ENCODE measurements around the gene CSNK1G2.
"Not testable (repeated sequence)": the region's sequence is repeated elsewhere in the genome, so short reads cannot be mapped to it uniquely, and the experiment has no call there.

CSNK1G2 gene

GRCh38 chr19:1988464-1988863 lies 47.5 kb downstream of the CSNK1G2 start:
- DNase-seq (ENCODE audit: low read depth): not testable (repeated sequence)

GRCh38 chr19:1989513-1990229 lies 48.7 kb downstream of the CSNK1G2 start:
- DNase-seq (ENCODE audit: low read depth): no peak

GRCh38 chr19:1990230-1991017 lies 49.5 kb downstream of the CSNK1G2 start:
- no peak for DNase-seq (ENCODE audit: low read depth)

GRCh38 chr19:1991018-1991913 lies 50.3 kb downstream of the CSNK1G2 start:
- no peak for DNase-seq (ENCODE audit: low read depth)

- no peak for DNase-seq (ENCODE audit: low read depth)
Measured at GRCh38 chr19:1992759-1993260, 51.8 kb downstream of the CSNK1G2 start.

GRCh38 chr19:1997353-1998233 lies 56.6 kb downstream of the CSNK1G2 start:
- no peak for DNase-seq (ENCODE audit: low read depth)

GRCh38 chr19:1998712-1999708 lies 58.0 kb downstream of the CSNK1G2 start:
- no peak for DNase-seq (ENCODE audit: low read depth)

GRCh38 chr19:1999856-2000515 lies 59.0 kb downstream of the CSNK1G2 start:
- no peak for DNase-seq (ENCODE audit: low read depth)

GRCh38 chr19:2003874-2004273 lies 62.9 kb downstream of the CSNK1G2 start:
- no peak for DNase-seq (ENCODE audit: low read depth)

GRCh38 chr19:2010135-2010668 lies 69.2 kb downstream of the CSNK1G2 start:
- DNase-seq (ENCODE audit: low read depth): no peak

GRCh38 chr19:2011169-2011568 lies 70.2 kb downstream of the CSNK1G2 start:
- DNase-seq (ENCODE audit: low read depth): no peak

GRCh38 chr19:2012941-2013682 lies 72.1 kb downstream of the CSNK1G2 start:
- DNase-seq (ENCODE audit: low read depth): no peak

- DNase-seq (ENCODE audit: low read depth): no peak
Measured at GRCh38 chr19:2013683-2013961, 72.7 kb downstream of the CSNK1G2 start.

- DNase-seq (ENCODE audit: low read depth): no peak
Measured at GRCh38 chr19:2014131-2014571, 73.2 kb downstream of the CSNK1G2 start.

GRCh38 chr19:2014731-2015607 lies 74.0 kb downstream of the CSNK1G2 start:
- DNase-seq (ENCODE audit: low read depth): no peak

- DNase-seq (ENCODE audit: low read depth): no peak
Measured at GRCh38 chr19:2015608-2015950, 74.6 kb downstream of the CSNK1G2 start, which contains the start of gene BTBD2. Gene BTBD2 (minus strand): TSS chr19:2015714. CDS start chr19:2015703, 11 bp downstream.

GRCh38 chr19:2016041-2016807 lies 75.3 kb downstream of the CSNK1G2 start:
- DNase-seq (ENCODE audit: low read depth): no peak
